ENCODE data around the gene SPINK6. TPM values are rescaled to one million over a fixed set of nuclear protein-coding genes. Genes with fewer than 3 reads are reported as not detected.

The SPINK6 gene
- total RNA-seq, 1 donor = not detected

DNA sequence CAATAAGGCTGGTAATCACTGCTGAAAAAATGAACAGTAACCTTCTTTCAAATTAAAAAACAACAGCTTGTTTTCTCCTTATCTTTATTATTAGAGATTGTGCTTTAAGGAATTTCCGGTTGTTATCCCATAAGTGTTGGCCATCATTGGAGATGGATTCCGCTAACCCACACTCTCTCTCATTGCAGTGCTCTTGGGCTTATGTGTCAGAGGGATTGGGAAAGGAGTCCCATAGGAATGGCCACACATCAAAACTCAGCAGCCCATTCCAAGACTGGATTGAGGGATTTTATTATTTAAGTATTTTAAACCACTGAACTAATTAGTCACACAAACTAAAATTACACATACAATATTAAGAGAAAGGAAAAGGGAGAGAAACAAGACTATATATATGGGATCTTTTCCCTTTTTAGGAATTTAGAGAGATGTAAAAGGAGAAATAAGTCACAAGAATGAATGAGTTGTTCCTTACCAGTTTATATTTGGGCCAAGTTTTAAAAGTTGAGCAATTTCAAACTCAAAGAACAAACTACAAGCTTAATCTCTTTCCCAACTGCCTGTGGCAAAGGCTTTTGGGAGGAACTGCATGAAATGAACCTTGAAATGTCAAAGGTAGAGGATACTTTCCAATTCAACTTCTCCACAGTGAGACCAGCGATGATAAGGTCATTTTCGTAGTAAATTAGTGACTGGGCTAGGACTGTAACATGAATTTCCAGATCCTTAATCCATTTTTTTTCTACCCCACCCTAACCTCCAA is 2.4 kb downstream of the SPINK6 start:
- H3K4me1 ChIP-seq (ENCODE audit: insufficient read depth, low read length) = peaks cover 11% of the 10 kb centered on the region
- H3K27me3 ChIP-seq (ENCODE audit: insufficient read depth, low read length) = no peaks in the 10 kb centered on the region
- H3K4me3 ChIP-seq (ENCODE audit: low read length) = no peak overlapping the region
- H3K9me3 ChIP-seq (ENCODE audit: low read depth, low read length) = no peaks in the 10 kb centered on the region

DNA sequence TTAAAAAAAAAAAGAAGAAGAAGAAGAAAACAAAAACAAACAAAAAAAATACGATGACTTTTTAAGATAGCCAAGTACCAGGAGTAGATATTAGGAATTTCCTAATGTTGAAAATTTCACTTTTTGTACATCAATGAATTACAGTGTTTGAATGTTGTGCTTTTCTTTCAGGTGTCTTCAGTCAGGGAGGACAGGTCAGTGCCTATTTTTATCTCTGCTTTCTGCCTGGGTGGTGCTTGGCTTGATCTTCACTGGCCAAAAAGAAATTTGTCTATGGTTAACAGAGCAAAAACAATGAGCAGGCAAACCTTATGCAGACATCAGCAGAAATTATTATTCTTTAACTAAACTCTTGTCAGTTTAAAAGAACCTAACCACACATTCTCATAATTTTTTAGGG is 3.0 kb downstream of the SPINK6 start:
- Histone ChIP-seq H3K4me1 (ENCODE audit: insufficient read depth, low read length) (peaks cover 11% of the 10 kb centered on the region), H3K27me3 (ENCODE audit: insufficient read depth, low read length) (no peaks in the 10 kb centered on the region), H3K4me3 (ENCODE audit: low read length) (no peak overlapping the region), H3K9me3 (ENCODE audit: low read depth, low read length) (no peaks in the 10 kb centered on the region)

DNA sequence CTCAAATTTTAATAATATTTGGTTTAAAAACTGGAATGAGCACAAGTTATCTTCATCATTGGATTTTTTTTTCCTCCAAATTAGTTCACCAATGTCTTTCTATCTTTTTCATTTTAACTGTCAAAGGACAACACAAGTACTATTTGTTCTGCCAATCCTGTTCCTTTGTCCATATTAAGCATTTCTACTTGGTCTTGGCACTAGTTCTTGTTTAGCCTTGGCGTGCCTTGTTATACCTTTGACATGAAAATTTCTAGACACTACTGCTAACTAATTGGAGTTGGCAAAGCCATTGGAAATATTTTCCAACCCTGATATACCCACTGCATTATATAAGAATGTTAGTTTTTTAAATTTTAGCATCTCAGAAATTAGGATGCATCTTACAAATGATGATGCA is 3.8 kb downstream of the SPINK6 start:
- peaks cover 11% of the 10 kb centered on the region for H3K4me1 ChIP-seq (ENCODE audit: insufficient read depth, low read length)
- H3K9me3 ChIP-seq (ENCODE audit: low read depth, low read length) = no peaks in the 10 kb centered on the region
- H3K27me3 ChIP-seq (ENCODE audit: insufficient read depth, low read length) = no peaks in the 10 kb centered on the region
- no peak overlapping the region for H3K4me3 ChIP-seq (ENCODE audit: low read length)

DNA sequence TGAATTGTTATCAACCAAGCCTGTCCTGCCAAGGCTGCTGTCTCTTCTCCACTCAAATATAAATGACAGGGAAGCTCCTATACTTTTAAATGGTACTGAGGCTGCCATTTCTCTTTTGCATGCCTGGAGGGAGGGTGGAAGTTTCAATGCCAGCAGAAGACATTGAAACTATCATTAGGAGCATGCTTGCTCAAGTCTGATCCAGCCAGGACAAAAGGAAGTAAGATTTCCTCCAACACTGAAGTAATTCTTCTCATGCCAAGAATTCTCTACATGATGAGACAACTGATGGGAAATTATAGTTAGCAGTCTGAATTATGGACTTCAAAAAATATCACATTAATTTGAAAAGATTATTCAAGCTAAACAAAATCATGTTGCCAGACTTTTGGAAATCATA is 5.4 kb downstream of the SPINK6 start:
- no peaks in the 10 kb centered on the region for H3K9me3 ChIP-seq (ENCODE audit: low read depth, low read length)
- H3K27me3 ChIP-seq (ENCODE audit: insufficient read depth, low read length) = no peaks in the 10 kb centered on the region
- H3K4me3 ChIP-seq (ENCODE audit: low read length) = no peak overlapping the region
- peaks cover 11% of the 10 kb centered on the region for H3K4me1 ChIP-seq (ENCODE audit: insufficient read depth, low read length)

DNA sequence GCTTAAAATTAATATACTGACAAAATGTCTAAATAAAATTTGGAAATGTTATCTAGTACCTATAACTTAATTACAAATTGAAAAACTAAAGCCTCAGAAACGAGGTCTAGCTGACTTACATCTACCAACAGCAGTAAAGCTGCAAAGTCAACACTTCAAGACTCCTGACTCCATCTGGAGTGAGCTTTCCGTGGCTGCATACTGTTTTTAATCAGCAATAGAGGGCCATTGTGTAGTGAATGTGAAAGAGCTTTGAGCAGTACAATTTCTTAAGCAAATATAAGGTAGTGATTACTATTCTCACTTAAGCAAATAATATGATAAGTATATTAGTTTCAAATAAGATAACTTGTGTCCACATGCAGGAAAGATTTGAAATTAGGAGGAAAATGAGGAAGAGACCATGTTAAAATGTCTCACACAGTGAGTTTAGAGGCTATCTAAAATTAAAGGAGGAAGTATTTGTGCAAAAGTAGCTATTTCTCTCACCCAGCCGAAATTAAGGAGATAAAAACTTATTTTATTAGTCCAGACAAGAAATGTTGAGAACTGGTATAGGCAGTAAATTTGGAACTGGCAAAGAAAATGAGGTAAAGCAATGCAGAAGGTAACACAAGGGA is 6.4 kb downstream of the SPINK6 start:
- no peaks in the 10 kb centered on the region for H3K27me3 ChIP-seq (ENCODE audit: insufficient read depth, low read length)
- no peak overlapping the region for H3K4me3 ChIP-seq (ENCODE audit: low read length)
- no peaks in the 10 kb centered on the region for H3K9me3 ChIP-seq (ENCODE audit: low read depth, low read length)
- peaks cover 11% of the 10 kb centered on the region for H3K4me1 ChIP-seq (ENCODE audit: insufficient read depth, low read length)

DNA sequence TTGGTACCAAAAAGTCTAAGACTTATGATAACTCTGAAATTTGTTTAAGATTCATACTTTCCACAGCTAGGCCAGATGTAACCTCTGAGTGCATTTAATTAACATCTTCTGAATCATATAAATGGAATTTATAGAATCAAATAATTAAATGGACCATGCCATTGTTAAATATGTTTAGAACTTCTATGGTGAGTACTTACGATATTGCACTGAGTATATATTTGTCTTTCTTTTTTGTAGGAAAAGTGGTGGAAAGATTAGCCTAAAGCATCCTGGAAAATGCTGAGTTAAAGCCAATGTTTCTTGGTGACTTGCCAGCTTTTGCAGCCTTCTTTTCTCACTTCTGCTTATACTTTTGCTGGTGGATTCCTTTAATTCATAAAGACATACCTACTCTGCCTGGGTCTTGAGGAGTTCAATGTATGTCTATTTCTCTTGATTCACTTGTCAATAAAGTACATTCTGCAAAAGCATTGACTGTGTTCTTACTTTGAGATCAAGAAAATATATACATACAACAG is 11.9 kb downstream of the SPINK6 start:
- Histone ChIP-seq H3K4me3 (ENCODE audit: low read length) (no peak overlapping the region), H3K4me1 (ENCODE audit: insufficient read depth, low read length) (no peaks in the 10 kb centered on the region), H3K9me3 (ENCODE audit: low read depth, low read length) (no peaks in the 10 kb centered on the region), H3K27me3 (ENCODE audit: insufficient read depth, low read length) (no peaks in the 10 kb centered on the region)

DNA sequence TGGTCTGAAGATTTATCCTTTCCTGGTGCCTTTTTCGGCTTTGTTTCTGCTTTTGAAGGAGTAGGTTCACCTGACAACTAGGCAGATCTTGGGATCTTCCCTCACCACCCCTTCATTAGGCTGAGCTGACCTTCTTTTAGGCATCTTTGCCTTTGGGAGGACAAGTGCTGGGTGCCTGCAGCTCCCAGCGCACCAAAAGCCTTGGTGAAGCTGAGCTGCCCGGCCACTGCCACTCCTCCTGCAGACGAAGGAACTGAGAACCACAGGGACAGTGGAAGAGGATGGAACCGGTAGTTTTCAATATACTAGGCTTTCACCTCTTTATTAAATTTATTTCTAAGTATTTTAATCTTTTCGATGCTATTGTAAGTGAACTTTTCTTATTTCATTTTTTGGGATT is 18.7 kb downstream of the SPINK6 start:
- Histone ChIP-seq H3K4me3 (ENCODE audit: low read length) (no peak overlapping the region), H3K27me3 (ENCODE audit: insufficient read depth, low read length) (peaks cover 2% of the 10 kb centered on the region), H3K9me3 (ENCODE audit: low read depth, low read length) (no peaks in the 10 kb centered on the region), H3K4me1 (ENCODE audit: insufficient read depth, low read length) (no peaks in the 10 kb centered on the region)

DNA sequence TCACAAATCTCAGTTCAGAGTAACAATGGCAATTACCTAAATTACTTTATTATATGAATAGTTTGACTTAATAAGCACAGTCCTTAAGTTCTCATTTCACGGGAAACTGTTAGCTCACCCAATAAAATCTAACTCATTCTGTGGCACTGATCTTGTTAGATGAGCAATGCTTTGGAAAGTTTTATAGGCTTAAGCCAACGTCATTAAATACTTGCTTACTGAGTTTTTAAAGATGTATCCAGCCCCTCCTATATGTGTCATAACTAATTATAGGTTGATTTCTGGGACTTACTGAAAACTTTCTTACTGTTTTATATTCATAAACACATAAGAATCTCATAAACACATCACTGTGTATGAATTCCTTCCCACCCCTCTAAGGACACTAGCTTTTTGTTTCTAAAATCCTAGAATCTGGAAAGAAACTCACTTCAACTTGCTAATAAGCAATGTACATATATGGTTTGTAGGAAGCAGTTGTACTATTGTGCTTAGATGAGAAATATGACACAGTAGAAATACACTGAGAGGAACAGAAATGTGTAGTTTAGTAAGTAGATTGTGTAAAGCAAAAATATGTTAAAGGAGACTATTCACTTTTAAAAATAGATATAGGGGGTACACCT is 21.4 kb downstream of the SPINK6 start:
- no peak overlapping the region for H3K4me3 ChIP-seq (ENCODE audit: low read length)
- H3K9me3 ChIP-seq (ENCODE audit: low read depth, low read length) = no peaks in the 10 kb centered on the region
- H3K27me3 ChIP-seq (ENCODE audit: insufficient read depth, low read length) = peaks cover 2% of the 10 kb centered on the region
- no peaks in the 10 kb centered on the region for H3K4me1 ChIP-seq (ENCODE audit: insufficient read depth, low read length)

DNA sequence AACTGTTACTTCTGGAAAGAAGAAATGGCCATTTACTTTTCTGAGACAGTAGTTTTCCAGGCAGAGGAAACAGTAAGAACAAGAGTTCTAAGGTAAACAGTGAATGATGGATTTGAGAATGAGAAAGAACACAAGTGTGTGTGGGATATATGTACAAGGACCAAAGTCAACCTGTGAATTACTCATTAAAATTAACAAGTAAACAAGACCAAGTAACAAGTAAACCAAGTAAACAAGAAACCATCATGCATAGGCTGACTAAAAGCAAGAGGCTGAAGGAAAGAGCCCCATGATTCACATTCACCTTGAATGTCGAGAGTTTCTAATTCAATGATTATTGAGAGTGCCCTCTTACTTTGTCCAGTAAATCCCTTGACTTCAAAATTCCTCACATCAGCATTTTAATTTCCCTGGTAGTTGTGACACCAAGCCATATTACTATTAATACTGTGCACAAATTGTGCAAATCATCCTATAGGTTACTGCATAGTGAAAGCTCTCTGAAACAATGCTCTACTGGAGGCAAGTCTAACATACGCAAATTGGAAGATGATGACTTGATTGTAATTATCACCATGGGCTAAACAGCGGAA is 25.6 kb downstream of the SPINK6 start:
- H3K4me3 ChIP-seq (ENCODE audit: low read length) = no peak overlapping the region
- no peaks in the 10 kb centered on the region for H3K27me3 ChIP-seq (ENCODE audit: insufficient read depth, low read length)
- H3K4me1 ChIP-seq (ENCODE audit: insufficient read depth, low read length) = no peaks in the 10 kb centered on the region
- H3K9me3 ChIP-seq (ENCODE audit: low read depth, low read length) = no peaks in the 10 kb centered on the region

DNA sequence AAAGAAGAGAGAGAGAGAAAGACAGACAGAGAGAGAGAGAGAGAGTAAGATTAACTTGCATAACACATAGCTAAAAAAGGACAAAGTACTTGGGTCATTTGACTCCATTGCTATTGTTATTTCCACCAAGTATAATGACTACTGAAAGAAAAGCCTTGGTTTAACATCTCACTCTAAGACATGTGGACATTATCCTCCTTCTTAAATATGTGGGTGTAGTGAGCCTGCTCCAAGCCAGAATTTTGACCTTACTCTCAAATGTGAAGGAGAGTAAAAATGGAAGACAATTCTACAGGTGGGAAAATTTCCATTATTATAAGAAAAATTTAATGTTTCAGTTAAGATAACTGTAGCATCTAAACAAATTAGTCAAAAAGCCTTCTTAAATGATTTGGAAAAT is 27.0 kb downstream of the SPINK6 start:
- H3K4me3 ChIP-seq (ENCODE audit: low read length) = no peak overlapping the region
- H3K4me1 ChIP-seq (ENCODE audit: insufficient read depth, low read length) = no peaks in the 10 kb centered on the region
- H3K9me3 ChIP-seq (ENCODE audit: low read depth, low read length) = no peaks in the 10 kb centered on the region

DNA sequence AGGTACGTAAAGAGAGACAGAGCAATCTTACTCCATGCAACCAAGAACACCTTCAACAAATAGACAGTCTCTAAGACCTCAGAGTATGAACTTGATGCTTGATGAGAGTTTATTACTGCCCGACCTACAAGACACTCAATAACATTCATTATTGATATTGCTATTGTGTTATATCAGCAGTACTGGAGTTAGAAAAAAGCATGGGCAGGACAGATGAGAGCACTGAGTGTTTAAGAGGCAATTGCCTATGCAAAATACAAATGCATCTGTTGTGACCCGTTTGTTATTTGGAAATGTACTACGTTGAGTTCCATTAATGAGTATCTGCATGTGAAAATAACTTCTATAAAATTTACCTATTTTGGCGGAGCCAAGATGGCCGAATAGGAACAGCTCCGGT is 27.4 kb downstream of the SPINK6 start:
- no peaks in the 10 kb centered on the region for H3K27me3 ChIP-seq (ENCODE audit: insufficient read depth, low read length)
- H3K4me3 ChIP-seq (ENCODE audit: low read length) = no peak overlapping the region

More for the DNA sequence above, 27.0 kb downstream of the SPINK6 start:
- H3K27me3 ChIP-seq (ENCODE audit: insufficient read depth, low read length) = no peaks in the 10 kb centered on the region

DNA sequence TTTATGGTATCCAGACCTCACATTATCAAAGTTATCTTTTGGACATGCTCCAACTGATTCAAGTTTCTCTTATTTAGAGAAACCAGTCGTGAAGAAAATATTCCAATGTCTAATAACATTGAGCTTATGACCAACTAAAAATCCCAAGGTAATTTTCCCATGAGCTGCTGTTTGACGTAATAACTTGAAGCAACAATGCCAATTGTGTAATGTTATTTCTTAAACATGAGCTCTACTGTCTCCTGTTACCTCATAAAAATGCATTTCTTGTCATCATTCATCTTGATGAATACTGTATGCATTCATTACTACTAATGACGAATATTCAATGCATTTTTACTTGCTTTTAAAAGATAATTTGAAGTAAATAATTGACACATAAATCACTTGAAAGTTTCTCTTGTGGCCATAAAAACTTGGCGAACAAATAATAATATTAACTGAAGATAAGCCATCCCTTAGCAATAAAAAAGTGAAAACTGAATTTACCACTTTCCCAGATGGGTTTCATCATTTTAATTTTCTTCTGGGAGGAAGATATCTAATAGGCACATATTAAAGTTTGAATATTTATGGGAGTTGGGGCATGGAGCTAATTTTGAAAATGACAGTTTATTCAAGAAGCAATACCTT is 35.1 kb downstream of the SPINK6 start:
- Histone ChIP-seq H3K4me1 (ENCODE audit: insufficient read depth, low read length) (no peaks in the 10 kb centered on the region), H3K27me3 (ENCODE audit: insufficient read depth, low read length) (no peaks in the 10 kb centered on the region), H3K9me3 (ENCODE audit: low read depth, low read length) (no peaks in the 10 kb centered on the region), H3K4me3 (ENCODE audit: low read length) (no peak overlapping the region)

More for the DNA sequence above, 27.4 kb downstream of the SPINK6 start:
- Histone ChIP-seq H3K4me1 (ENCODE audit: insufficient read depth, low read length) (no peaks in the 10 kb centered on the region), H3K9me3 (ENCODE audit: low read depth, low read length) (no peaks in the 10 kb centered on the region)

DNA sequence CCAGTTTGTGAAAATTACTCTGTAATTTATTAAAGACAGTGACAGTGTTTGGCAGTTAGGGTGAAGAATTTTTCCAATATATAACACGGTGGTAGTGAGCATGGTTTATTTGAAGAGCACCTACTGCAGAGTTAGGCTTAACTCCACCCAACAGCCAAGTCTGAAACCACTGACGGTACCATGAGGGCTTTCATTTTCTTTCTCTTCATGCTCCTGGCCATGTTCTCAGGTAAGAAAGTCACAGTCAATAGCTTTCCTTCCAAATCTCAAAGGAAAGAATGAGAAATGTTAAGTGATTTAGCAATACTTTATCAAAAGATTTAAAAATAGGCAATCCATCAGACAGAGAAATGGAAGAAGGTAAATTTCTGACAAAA is 35.6 kb downstream of the SPINK6 start, which contains the start of gene MARCOL:
TSS of gene MARCOL (plus strand) at position 108 of the 377 bp plus-strand sequence. CDS start at position 181, 73 bp downstream.
- Histone ChIP-seq H3K4me3 (ENCODE audit: low read length) (no peak within 1 kb of the TSS), H3K4me1 (ENCODE audit: insufficient read depth, low read length) (no peaks in the 10 kb centered on the region), H3K27me3 (ENCODE audit: insufficient read depth, low read length) (no peaks in the 10 kb centered on the region), H3K9me3 (ENCODE audit: low read depth, low read length) (no peaks in the 10 kb centered on the region)

DNA sequence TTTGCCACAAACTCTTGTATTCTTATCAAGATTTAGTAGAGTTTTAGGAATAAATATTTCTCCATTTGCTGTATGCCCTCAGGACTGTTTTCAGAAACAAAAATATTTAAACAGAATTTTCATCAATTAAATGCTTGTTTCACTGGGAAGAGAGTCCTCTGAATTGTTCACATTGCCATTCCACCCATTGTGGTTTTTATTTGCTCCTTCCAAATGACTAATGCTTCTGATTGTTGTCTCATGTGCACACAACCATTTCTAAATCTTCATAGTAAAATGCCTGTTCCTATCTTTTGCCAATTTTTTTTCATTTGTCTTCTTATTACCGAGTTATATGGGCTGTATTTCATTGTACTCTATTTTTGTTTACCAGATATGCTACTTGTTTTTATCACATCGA is 46.1 kb downstream of the SPINK6 start:
- H3K27me3 ChIP-seq (ENCODE audit: insufficient read depth, low read length) = no peaks in the 10 kb centered on the region
- H3K4me3 ChIP-seq (ENCODE audit: low read length) = no peak overlapping the region

DNA sequence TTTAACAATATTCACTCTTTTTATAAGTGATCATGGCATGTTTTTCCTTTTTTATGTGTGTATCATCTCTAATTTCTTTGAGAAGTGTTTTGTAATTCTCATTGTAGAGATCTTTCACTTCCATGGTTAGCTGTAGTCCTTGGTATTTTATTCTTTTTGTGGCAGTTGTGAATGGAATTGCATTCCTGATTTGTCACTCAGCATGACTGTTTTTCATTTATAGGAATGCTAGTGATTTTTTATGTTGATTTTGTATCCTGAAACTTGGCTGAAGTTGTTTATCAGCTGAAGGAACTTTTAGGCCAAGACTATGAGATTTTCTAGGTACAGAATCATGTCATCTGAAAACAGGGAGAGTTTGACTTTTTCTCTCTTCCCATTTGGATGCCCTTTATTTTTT is 52.6 kb downstream of the SPINK6 start:
- Histone ChIP-seq H3K27me3 (ENCODE audit: insufficient read depth, low read length) (no peaks in the 10 kb centered on the region), H3K4me1 (ENCODE audit: insufficient read depth, low read length) (no peaks in the 10 kb centered on the region)

More for the DNA sequence above, 46.1 kb downstream of the SPINK6 start:
- H3K4me1 ChIP-seq (ENCODE audit: insufficient read depth, low read length) = no peaks in the 10 kb centered on the region
- peaks cover 7% of the 10 kb centered on the region for H3K9me3 ChIP-seq (ENCODE audit: low read depth, low read length)

More for the DNA sequence above, 52.6 kb downstream of the SPINK6 start:
- Histone ChIP-seq H3K4me3 (ENCODE audit: low read length) (no peak overlapping the region), H3K9me3 (ENCODE audit: low read depth, low read length) (peaks cover 24% of the 10 kb centered on the region)
